ENCODE data around the gene KRI1.
"Not testable (repeated sequence)": the region's sequence is repeated elsewhere in the genome, so short reads cannot be mapped to it uniquely, and the experiment has no call there.

Gene KRI1

DNA sequence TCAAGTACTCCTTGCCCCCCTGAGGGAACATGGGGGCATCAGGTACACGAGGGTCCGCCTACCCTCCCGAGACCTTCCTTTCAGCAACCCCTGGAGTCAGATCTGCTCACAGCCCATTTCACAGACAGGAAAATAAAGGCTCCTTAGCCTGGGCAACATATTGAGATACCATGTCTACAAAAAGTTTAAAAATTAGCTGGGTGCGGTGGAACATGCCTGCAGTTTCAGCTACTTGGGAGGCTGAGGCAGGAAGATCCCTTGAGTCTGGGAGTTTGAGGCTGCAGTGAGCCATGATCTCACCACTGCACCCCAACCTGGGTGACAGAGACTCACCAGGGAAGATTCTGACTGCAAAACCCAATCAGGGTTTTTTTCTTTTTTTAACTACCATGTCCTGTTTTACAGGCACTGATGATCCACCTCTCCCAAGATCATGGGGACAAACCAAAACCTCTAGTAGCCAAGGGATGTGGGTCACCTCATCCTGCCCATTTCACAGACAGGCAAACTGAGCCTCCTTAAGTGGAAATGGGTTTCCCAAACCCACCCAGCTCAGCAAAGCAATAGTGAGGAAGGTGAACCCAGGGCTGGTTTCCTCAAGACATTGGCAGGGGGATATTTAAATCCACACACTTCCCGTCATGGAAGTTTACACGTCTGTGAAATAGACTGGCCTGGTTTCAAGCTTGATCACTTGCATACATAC, 9.4 kb upstream of the KRI1 start:
- DNase-seq (ENCODE audit: low read depth, low spot score): no peak

DNA sequence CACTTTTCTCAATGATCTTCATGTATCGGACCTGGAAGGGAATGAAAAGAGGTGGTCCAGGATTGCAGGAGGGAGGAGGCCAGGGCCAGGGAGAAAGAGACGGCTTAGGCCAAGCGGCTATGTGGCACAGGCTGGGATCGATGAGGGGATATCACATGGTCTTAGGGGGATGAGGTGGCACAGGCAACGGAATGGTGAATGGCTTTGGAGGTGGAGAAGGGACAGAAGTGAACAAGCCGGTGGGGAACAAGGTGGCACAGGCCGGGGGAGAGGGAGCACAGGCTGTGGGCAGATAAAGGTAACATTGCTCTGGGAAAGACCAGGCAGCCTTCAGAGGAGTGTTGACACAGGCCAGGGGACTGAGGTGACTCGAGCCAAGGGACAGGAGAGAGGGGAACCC, 8.7 kb upstream of the KRI1 start:
- DNase-seq (ENCODE audit: low read depth, low spot score): no peak

DNA sequence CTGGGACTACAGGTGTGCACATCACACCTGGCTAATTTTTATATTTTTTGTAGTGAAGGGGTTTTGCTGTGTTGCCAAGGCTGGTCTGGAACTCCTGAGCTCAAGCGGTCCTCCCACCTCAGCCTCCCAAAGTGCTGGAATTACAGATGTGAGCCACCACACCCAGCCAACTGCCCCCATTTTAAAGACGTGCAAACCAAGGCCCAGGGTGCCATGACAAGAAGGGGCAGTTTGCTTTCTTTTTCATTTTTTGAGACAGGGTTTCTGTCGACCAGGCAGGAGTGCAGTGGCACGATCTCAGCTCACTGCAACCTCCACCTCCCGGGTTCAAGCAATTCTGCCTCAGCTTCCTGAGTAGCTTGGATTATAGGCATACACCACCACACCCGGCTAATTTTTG, 8.0 kb upstream of the KRI1 start:
- DNase-seq (ENCODE audit: low read depth, low spot score): not testable (repeated sequence)

DNA sequence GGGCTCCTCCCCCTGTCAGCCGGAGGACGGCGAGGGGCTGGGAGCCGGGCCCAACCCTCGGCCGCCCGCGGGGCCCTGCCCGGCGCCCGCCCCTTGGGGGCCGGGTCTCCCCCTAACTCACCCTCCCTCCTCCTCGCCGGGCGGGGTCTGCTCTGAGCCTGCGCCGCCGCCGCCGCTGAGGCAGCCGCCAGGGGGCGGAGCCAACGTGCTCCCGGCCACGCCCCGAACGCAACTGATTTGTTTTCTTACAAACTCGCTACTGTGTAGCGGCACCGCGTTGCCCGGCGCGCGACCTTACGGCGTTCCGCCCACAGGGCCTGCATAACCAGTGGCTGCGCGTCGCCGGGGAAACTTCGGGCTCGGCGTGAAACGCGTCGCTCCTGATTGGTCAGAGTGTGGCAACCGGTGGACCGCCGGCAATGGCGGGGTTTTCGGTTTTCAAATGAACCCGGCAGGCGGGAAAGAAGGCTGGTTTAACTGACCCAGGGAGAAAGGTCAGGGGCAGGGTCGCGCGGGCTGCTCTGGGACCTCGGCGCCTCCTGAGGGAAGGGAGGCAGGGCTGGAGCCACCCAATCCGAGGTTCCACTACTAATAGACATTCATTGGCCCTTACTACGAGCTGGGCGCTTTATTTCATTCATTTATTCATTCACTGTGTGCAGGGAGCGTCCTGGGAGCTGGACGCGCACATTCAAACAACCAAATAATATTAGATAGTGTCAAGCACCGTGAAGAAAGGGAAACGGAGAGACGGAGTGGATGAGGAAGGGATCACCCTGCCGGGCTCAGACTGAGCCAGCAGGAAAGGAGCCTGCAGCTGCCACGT, 3.2 kb upstream of the KRI1 start, which contains the start of gene CDKN2D:
TSS of gene CDKN2D (minus strand) at position 154 of the 826 bp plus-strand sequence. CDS start 326 bp downstream, outside the sequence.
- DNase-seq (ENCODE audit: low read depth, low spot score): peak; percentile 100

DNA sequence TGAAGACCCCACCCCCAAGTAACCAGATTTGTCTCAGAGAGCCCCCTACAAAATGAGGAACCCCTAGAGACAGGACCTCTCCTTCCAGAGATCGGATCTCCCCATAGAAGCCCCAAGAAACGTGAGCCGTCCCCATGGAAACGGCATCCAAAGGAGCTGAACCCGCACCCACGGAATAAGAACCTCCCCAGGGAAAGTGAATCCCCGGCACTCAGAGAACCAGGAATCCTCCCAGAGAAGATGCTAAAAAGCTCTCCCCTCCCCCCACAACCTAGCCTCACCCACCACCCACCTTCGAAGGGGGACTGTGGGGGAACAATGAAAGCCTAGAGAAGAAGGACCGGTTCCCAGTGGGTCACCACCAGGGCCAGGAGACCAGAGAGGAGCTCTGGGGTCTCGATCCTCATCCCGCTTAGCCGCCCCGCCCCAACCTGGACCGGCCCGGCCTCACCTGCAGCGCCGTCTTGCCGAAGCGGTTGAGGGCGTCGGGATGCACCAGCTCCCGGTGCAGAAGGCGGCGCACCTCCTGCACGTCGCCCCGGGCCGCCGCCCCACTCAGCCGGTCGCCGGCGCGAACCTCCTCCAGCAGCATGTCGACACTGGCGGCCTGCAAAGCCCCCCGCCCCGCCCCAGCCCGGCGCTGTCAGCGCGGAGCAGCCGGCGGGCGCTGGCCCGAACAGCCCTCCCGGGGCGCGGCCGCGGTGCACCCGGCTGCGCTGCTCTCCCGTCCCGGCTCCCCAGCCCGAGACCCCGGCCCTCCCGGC, 2.4 kb upstream of the KRI1 start:
- DNase-seq (ENCODE audit: low read depth, low spot score): peak; percentile 77

DNA sequence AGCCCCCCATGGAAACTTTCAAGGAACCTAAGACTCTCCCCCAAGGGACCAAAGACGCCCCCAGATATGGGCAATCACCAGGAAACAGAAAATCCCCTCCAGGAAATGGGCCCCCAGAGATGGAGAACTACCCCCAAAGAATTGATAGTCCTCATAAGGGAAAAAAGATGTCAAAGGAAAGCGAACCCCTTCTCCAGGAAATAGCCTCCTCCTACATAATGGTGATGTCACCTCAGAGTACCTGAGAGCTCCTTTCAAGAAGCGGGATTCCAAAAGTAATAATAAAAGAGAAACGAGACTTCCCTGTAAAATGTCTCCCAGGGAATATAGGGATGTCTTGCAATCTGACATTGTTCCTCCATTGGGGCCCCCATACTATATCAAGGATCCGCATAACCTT, 1.8 kb upstream of the KRI1 start:
- no peak for DNase-seq (ENCODE audit: low read depth, low spot score)

DNA sequence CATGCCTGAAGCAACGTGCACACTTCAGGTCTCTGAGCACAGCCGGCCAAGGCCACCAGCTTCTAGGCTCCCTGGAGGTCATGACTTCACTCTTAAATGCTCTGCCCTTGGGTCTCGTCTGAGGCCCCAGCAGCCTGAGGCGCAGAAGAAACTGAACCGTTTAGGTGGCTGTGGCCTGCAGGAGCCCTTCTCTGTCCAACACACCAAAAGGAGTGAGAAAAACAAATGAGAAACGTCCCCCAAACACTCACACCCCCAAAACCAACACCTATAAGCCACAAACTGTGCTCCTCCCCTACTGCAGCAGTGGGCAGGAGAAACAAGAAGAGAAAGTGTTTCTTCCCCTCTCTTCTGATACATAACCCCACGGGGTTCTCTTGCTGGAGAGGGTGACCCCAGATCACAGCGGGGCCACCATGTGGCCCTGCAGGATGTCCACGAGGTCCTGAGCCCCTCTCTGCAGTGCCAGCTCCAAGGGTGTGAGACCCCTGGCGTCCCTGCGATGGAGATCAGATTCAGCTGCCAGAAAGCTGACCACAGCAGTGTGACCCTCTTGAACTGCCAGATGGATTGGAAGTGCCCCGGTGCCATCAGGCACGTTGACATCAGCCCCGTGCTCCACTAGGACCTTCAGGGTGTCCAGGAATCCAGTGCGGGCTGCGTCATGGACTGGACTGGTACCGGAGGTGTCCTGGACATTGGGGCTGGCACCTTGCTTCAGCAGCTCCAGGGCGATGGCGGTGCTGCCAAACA, 1.0 kb upstream of the KRI1 start:
- no peak for DNase-seq (ENCODE audit: low read depth, low spot score)

DNA sequence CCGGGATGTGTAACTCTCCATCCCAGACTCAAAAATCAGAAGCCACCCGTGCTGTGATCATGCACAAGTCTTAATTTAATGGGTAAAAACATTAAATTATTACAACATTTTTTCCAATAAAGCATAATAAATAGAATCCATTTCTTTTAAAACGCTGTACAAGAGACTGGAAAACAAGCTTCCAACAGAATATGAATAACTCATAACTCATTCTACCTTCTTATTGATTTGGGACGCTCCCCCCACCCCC, 523 bp upstream of the KRI1 start:
- no peak for DNase-seq (ENCODE audit: low read depth, low spot score)

DNA sequence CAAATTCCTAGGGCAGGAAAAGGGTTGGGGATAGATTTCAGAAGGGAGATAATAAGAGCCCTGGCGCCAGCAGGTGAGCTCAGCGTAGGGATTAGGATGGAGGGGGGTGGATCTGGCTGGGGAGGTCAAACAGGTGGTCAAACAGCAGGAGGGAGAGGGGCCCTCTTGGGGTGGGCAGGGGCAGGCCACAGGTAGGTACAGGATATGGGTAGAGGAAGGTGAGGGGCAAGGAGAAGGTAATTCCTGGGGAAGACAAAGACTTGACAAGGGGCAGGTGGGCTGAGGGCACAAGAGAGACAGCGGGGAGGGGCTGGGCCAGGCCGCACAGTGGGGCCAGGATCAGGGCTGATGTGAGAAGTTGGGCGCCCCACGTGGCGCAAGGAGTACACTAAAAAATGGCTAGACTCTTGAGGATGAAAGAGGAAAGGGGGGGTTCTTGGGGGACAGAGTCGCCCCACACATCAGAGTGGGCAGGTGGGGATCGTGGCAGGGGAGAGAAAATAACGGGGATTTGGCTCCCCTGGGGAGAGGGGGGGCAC, 713 bp downstream of the KRI1 start:
- DNase-seq (ENCODE audit: low read depth, low spot score): no peak

DNA sequence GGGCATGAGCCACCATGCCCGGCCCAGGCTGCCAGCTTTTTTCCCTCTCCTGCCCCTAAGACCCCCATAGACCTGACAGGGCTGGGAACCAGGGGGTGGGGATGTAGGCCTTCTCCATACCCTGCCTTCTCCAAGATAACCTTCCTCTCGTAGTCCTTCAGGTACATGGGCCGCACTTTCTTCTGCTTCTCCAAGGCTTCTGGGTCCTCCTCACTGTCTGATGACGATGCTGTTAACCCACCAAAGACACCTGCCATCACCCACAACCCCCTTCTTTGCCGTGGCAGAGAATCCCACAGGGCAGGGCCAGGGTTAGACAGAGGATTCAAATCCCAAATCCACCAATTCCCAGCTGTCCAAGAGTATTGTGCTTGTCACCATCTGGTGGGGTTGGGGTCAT, 3.2 kb downstream of the KRI1 start:
- no peak for DNase-seq (ENCODE audit: low read depth, low spot score)

DNA sequence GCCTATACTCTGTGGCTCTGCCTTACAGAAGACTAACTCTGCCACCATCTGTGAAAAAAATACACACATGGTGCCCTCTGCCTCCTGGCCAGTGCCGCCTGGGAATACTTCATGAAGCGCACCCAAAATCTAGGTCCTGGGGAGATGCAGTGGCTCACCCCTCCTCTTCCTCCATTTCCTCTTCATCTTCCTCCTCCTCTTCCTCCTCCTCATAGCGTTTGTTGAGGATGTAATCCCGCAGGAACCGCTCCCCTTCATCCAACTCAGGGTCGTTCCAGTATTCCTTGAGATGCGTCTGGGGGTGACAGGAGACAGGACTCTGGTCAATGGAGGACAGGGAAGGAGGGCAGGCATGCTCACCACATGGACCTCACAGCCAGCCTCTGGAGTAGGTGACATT, 5.7 kb downstream of the KRI1 start:
- DNase-seq (ENCODE audit: low read depth, low spot score): no peak

DNA sequence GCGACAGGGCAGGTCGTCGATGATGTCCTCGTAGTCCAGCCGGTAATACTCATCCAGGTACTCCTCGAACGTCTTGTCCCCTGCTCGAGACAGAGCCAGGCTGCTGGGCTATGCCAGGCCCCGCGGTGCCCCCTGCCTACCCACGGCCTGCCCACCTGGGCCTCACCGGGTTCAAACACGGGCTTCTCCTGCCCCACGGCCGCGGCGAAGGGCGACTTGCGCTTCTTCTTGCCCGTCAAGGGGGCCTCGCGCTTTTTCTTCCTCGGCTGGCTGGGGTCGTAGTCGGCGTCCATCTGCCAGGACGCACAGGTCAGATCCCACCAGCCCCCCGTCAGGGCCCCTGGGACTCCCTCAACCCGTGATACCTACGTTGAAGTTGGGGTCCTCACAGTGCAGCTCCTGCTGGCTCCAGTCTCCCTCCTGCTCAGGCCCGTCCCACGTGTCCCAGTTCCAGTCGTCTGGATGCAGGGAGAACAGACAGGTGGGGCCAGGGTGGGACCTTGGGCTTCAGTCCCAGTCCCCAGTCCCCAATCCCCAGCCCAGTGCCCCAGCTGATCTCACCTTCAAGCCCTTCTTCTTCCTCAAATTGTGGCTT, 8.1 kb downstream of the KRI1 start:
- no peak for DNase-seq (ENCODE audit: low read depth, low spot score)

DNA sequence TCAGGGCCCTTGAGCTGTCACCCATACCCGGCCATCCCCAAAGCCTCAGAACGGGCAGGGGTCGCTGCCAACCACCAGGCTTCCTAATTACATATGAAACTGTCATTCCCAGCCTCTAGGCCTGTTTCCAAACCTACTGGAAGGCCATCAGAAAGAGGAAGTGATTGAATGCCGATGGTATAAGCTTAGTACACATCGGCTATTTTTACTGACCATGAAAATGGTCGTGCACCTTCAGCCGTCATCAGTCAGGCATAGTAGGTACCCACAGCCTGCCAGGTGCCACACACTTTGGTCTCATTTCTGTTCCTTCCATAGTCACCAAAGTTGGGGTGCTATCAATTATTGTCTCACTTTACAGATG, 10.2 kb downstream of the KRI1 start:
- DNase-seq (ENCODE audit: low read depth, low spot score): no peak

DNA sequence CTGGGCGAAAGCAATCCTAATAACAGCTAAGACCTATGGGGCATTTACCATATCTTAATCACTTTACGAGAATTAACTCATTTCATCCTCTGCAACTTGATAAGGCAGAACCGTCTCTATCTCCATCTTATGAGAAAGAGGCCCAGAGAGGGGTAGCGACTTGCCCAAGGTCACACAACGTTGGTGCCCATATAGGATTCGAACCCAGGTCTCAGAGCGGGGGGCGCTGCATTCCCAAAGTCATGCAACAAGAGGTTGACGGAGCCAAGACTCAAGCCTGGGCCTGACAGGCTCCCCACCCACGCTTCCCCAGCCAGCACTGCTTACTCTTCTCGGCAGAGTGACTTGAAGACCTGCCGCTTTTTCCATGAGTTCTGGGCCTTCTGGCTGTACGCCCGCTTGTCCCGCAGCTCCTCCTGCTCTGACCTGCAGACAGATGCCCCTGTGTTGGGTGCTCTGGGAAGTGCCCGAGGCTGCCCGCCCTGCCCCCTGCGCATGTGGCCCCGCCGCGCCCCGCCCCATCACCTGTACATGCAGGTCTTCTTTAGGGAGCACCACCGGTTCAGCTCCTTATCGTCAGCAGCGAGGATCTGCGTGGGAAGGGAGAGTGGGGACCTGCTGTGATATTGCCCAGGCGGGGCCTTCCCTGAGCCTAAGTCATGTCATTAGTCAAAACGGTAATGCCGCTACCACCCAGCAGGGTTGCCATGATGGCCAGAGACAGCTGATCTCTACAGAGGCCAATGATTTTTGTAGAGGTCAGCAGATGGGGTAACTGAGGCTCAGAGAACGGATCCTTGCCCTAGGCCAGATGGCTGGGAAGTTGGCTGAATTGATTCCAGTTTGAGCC, 10.8 kb downstream of the KRI1 start:
- no peak for DNase-seq (ENCODE audit: low read depth, low spot score)

DNA sequence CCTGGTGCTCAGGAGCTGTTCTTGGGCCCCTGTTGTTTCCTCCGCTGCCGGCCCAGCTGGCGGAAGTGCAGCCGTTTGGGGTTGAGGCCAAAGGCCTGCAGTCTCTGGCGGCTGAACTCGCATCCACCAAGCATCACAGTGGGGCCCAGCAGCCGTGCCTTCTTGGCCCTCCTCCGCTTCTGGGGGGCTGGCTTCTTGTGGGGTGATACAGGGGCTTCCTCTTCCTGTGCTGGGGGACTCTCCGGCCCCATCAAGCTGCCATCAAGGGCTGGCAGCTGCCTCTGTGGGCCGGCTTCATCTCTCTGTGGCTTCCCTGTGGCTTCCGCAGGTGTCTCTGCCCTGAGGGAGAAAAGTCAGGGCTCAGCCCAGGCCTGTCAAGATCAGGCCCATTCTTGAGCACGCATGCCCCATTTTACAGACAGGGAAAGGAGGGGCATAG, 11.8 kb downstream of the KRI1 start:
- no peak for DNase-seq (ENCODE audit: low read depth, low spot score)

DNA sequence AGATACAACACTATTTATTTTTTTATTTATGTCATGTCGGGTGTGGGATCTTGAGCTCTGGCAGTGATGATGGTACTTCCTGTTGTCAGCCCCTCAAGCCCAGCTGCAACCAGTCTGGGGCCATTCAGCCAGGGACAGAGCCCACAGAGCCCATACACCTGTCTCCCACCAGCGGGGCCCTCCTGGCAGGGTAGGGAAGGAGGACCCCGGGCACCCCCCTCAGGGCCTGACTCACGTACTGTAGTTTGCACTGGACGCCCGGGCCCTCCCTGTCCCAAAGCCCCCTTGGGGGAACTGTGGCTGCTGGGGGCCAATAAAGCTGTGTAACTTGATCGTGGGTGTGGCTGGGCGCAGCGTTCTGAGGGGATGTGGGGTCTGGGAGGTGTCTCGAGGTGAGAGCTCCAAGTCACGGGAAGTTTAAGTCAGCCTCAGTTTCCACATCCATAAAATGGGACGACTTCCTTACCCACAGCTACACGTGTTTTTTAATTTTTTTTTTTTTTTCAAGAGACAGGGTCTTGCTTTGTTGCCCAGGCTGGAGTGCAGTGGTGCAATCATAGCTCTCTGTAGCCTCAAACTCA, 12.6 kb downstream of the KRI1 start:
- no peak for DNase-seq (ENCODE audit: low read depth, low spot score)

DNA sequence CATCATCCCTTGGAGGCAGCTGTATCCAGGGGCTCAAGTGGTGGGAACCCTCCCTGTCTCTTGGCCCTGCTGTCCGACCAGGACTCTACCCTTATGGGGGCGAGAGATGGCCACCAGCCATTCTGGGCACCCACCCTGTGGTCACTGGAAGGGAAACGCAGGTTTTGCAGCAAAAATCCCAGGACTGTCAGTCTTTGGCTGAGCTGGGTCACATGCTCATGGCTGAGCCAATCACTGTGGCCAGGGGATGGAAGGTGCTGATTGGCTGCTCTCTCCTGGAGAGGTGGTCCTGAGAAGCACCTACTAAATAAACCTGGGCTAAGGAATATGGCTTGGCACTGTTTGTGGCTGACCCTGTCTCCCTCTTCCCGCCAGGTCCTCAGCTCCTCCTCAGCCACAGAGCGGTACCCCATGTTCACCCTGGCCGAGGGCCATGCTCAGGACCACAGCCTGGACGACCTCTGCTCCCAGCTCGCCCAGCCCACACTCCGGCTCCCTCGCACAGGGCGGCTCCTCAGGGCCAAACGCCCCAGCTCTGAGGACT, 13.2 kb downstream of the KRI1 start:
- DNase-seq (ENCODE audit: low read depth, low spot score): peak; percentile 75

DNA sequence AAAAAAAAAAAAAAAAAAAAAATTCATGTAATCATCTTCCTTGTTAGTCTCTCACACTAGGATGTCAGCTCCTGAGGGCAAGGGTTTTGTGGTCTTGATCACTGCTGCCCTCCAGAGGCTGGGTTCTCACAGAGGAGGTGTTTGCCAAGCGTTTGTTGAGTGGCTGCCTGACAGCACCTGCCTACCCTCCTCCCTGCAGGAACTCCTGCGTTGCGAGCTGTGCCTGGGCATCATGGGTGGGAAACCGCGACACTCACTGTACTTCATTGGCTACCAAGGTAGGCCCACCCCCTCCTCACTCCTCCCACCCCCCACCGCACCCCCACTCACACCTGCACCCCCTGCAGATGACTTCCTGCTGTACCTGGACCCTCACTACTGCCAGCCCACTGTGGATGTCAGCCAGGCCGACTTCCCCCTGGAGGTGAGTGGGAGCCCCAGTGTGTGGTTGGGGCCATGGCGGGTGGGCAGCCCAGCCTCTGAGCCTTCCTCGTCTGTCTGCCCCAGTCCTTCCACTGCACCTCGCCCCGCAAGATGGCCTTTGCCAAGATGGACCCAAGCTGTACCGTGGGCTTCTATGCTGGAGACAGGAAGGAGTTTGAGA, 14.0 kb downstream of the KRI1 start:
- DNase-seq (ENCODE audit: low read depth, low spot score): peak; percentile 32

DNA sequence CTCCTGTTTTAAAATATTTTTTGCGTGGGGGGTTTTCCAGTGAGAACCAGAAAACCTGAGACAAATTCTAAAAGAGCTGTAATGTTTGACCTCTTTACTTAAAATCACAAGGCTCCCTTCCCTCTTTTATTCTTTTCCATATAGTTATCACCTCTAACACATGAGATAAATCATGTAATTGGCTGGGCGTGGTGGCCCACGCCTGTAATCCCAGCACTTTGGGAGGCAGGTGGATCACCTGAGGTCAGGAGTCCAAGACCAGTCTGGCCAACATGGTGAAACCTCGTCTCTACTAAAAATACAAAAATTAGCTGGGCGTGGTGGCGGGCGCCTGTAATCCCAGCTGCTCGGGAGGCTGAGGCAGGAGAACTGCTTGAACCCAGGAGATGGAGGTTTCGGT, 14.8 kb downstream of the KRI1 start:
- not testable (repeated sequence) for DNase-seq (ENCODE audit: low read depth, low spot score)

Measured in ELF-1 (cell line).